ENCODE data around the gene FURIN. TPM values are rescaled to one million over a fixed set of nuclear protein-coding genes. Genes with fewer than 3 reads are reported as not detected.

Gene FURIN
- polyA plus RNA-seq, 2 donors = 21.0 to 22.3 TPM

DNA sequence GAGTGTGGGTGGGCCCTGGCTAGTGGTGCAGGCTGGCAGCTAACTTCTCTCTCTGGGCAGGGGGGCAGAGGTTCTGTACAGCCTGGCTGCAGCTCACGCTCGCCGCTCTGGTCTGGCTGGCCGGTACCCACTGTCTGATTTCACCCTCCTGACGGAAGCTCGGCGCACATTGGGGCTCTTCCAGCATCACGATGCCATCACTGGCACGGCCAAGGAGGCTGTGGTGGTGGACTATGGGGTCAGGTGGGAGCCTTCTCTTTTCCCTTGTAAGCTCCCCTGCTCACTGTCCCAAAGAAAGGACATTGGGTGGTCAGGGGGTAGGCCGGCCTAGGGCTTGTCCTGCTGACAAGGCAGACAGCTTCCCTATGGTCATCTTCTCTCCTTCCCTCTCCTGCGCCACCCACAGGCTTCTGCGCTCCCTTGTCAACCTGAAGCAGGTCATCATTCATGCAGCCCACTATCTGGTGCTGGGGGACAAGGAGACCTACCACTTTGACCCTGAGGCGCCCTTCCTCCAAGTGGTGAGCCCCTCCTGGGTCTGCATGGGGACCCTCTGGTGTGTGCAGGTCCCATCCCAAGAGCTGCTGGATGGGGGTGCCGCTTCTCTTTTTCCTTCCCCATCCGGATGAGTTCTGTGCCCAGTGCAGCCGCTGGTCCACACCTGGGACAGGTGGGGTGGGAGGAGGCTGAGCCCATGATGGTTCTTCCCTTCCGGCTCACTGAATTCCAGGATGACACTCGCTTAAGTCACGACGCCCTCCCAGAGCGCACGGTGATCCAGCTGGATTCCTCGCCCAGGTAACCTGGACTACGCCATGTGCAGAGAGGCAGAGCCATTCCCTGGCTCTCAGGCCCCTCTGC is 42.3 kb downstream of the FURIN start:
- H3K27ac ChIP-seq (ENCODE audit: low read depth in 2 of 2, low read length in 1 of 2) = no peak overlapping the region
- no peaks in the 10 kb centered on the region for H3K9me3 ChIP-seq (ENCODE audit: control insufficient read depth in 2 of 2, insufficient read depth in 1 of 2, low read depth in 1 of 2, low read length in 1 of 2)
- no peak overlapping the region for H3K4me3 ChIP-seq (ENCODE audit: low read depth in 1 of 2, low read length in 2 of 2)
- WGBS, 2 donors = 94 to 96% methylated on average over 22 to 24 of the region's 24 CpGs
- H3K27me3 ChIP-seq (ENCODE audit: control insufficient read depth in 1 of 2, insufficient read depth in 2 of 2, low read length in 2 of 2) = no peaks in the 10 kb centered on the region
- H3K36me3 ChIP-seq (ENCODE audit: control insufficient read depth in 2 of 2, insufficient read depth in 2 of 2, low read length in 1 of 2) = peaks cover 44 to 73% of the 10 kb centered on the region in 2 donors
- H3K4me1 ChIP-seq (ENCODE audit: control insufficient read depth in 2 of 2, insufficient read depth in 2 of 2, low read length in 1 of 2) = no peaks in the 10 kb centered on the region

DNA sequence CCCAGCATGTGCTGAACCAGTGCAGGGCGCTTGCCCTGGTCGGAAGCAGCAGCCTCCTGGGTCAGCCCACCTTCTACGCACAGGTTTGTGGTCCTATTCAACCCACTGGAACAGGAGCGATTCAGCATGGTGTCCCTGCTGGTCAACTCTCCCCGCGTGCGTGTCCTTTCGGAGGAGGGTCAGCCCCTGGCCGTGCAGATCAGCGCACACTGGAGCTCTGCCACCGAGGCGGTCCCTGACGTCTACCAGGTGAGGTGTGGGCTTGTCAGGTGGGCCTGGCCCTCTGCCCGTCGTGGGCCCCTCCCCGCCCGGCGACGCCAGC is 42.9 kb downstream of the FURIN start:
- WGBS, 2 donors = 89 to 91% methylated on average over 19 of the region's 19 CpGs
- H3K27me3 ChIP-seq (ENCODE audit: control insufficient read depth in 1 of 2, insufficient read depth in 2 of 2, low read length in 2 of 2) = no peaks in the 10 kb centered on the region
- no peak overlapping the region for H3K27ac ChIP-seq (ENCODE audit: low read depth in 2 of 2, low read length in 1 of 2)
- no peaks in the 10 kb centered on the region for H3K4me1 ChIP-seq (ENCODE audit: control insufficient read depth in 2 of 2, insufficient read depth in 2 of 2, low read length in 1 of 2)
- peaks cover 38 to 71% of the 10 kb centered on the region in 2 donors for H3K36me3 ChIP-seq (ENCODE audit: control insufficient read depth in 2 of 2, insufficient read depth in 2 of 2, low read length in 1 of 2)
- no peaks in the 10 kb centered on the region for H3K9me3 ChIP-seq (ENCODE audit: control insufficient read depth in 2 of 2, insufficient read depth in 1 of 2, low read depth in 1 of 2, low read length in 1 of 2)
- H3K4me3 ChIP-seq (ENCODE audit: low read depth in 1 of 2, low read length in 2 of 2) = no peak overlapping the region

DNA sequence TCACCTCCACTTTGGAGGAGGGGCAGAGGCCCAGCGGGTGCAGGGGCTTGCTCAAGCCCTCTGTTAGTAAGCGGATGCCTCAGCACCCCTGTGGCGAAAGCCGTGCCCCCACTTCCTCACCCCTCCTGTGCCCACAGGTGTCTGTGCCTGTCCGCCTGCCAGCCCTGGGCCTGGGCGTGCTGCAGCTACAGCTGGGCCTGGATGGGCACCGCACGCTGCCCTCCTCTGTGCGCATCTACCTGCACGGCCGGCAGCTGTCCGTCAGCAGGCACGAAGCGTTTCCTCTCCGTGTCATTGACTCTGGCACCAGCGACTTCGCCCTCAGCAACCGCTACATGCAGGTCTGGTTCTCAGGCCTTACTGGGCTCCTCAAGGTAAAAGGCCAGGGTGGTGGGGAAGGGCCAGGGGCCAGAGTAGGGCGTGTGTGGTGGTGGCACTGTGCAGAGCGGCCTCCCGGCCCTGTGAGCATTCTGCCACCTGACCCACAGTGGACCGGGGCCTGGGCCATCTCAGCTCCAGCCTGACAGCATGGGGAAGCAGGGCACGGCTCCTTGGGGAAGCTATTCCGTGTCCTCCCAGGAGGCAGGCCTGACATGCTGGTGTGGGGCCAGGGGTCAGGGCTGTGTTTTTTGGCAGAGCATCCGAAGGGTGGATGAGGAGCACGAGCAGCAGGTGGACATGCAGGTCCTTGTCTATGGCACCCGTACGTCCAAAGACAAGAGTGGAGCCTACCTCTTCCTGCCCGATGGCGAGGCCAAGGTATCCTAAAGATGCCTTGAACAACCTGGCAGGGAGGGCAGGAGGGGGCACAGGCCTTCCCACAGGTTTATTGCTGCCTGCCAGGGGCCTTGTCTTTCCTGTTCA is 43.8 kb downstream of the FURIN start:
- H3K27ac ChIP-seq (ENCODE audit: low read depth in 2 of 2, low read length in 1 of 2) = no peak overlapping the region
- WGBS, 2 donors = 94 to 95% methylated on average over 30 of the region's 30 CpGs
- no peaks in the 10 kb centered on the region for H3K9me3 ChIP-seq (ENCODE audit: control insufficient read depth in 2 of 2, insufficient read depth in 1 of 2, low read depth in 1 of 2, low read length in 1 of 2)
- H3K4me1 ChIP-seq (ENCODE audit: control insufficient read depth in 2 of 2, insufficient read depth in 2 of 2, low read length in 1 of 2) = no peaks in the 10 kb centered on the region
- no peak overlapping the region for H3K4me3 ChIP-seq (ENCODE audit: low read depth in 1 of 2, low read length in 2 of 2)
- H3K27me3 ChIP-seq (ENCODE audit: control insufficient read depth in 1 of 2, insufficient read depth in 2 of 2, low read length in 2 of 2) = no peaks in the 10 kb centered on the region
- peaks cover 33 to 68% of the 10 kb centered on the region in 2 donors for H3K36me3 ChIP-seq (ENCODE audit: control insufficient read depth in 2 of 2, insufficient read depth in 2 of 2, low read length in 1 of 2)

DNA sequence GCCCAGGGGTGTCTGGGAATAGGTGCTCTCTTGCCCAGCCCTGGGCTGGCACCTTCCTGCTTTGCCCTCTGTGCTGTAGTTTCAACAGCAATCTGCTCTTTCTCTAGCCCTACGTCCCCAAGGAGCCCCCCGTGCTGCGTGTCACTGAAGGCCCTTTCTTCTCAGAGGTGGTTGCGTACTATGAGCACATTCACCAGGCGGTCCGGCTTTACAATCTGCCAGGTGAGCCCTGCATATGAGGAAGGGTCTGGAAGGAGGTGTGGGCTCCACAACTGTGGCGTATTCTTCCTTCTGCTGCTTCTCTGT is 44.3 kb downstream of the FURIN start:
- Histone ChIP-seq H3K27me3 (ENCODE audit: control insufficient read depth in 1 of 2, insufficient read depth in 2 of 2, low read length in 2 of 2) (no peaks in the 10 kb centered on the region), H3K9me3 (ENCODE audit: control insufficient read depth in 2 of 2, insufficient read depth in 1 of 2, low read depth in 1 of 2, low read length in 1 of 2) (no peaks in the 10 kb centered on the region), H3K4me3 (ENCODE audit: low read depth in 1 of 2, low read length in 2 of 2) (no peak overlapping the region), H3K4me1 (ENCODE audit: control insufficient read depth in 2 of 2, insufficient read depth in 2 of 2, low read length in 1 of 2) (peaks cover 0 to 3% of the 10 kb centered on the region in 2 donors), H3K36me3 (ENCODE audit: control insufficient read depth in 2 of 2, insufficient read depth in 2 of 2, low read length in 1 of 2) (peaks cover 33 to 70% of the 10 kb centered on the region in 2 donors), H3K27ac (ENCODE audit: low read depth in 2 of 2, low read length in 1 of 2) (no peak overlapping the region)
- WGBS, 2 donors = 97% methylated on average over 7 of the region's 7 CpGs

DNA sequence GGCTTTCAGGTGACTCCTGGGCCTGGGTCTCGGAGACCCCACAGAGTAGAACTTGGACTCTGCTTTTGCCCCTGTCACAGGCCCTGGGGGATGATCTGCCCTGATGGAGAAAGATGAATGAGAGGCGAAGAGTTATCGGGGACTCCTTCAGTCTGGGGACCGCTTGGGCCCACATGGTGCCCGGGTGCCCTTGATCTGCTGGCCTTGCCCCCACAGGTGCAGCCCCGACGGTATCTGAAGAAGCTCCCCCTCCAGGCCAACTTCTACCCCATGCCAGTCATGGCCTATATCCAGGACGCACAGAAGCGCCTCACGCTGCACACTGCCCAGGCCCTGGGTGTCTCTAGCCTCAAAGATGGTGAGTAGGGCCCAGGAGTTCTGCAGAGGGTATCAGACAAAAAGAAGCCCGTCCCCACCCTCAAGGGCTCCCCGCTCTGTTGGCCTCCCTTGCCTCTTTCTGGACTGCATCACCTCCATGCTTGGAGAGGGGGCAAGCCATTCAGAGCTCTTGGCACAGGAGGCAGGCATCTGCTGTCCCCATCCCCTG is 45.1 kb downstream of the FURIN start:
- Histone ChIP-seq H3K27me3 (ENCODE audit: control insufficient read depth in 1 of 2, insufficient read depth in 2 of 2, low read length in 2 of 2) (no peaks in the 10 kb centered on the region), H3K27ac (ENCODE audit: low read depth in 2 of 2, low read length in 1 of 2) (no peak overlapping the region), H3K36me3 (ENCODE audit: control insufficient read depth in 2 of 2, insufficient read depth in 2 of 2, low read length in 1 of 2) (peaks cover 36 to 77% of the 10 kb centered on the region in 2 donors), H3K4me3 (ENCODE audit: low read depth in 1 of 2, low read length in 2 of 2) (no peak overlapping the region), H3K9me3 (ENCODE audit: control insufficient read depth in 2 of 2, insufficient read depth in 1 of 2, low read depth in 1 of 2, low read length in 1 of 2) (no peaks in the 10 kb centered on the region), H3K4me1 (ENCODE audit: control insufficient read depth in 2 of 2, insufficient read depth in 2 of 2, low read length in 1 of 2) (peaks cover 0 to 3% of the 10 kb centered on the region in 2 donors)
- WGBS, 2 donors = 93 to 94% methylated on average over 12 of the region's 12 CpGs

DNA sequence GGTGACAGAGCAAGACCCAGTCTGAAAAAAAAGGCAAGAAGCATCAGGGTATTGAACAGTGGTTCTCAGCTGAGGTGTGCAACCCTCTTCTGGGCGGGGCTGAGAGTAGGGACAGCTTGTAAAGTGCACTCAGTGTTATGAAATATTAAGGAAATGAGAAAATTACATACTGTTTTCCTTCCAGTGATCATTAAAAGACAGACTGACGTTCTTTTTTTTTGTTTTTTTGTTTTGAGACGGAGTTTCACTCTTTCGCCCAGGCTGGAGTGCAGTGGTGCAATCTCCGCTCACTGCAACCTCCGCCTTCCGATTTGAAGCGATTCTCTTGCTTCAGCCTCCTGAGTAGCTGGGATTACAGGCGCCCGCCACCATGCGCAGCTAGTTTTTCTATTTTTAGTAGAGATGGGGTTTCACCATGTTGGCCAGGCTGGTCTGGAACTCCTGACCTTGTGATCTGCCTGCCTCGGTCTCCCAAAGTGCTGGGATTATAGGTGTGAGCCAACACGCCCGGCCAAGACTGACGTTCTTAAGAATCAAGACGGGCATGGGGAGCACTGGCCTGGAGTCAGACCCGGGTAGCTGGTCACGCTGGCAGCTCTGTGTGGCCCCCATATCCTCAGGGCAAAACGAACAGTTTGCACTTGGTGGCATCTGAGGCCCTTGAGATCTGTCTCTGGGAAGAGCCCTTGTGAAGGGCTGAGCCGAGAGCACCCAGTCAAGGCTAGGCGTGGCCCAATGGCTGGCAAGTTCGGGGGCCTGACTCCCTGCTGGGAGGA is 46.1 kb downstream of the FURIN start:
- Histone ChIP-seq H3K27ac (ENCODE audit: low read depth in 2 of 2, low read length in 1 of 2) (no peak overlapping the region), H3K4me3 (ENCODE audit: low read depth in 1 of 2, low read length in 2 of 2) (no peak overlapping the region), H3K36me3 (ENCODE audit: control insufficient read depth in 2 of 2, insufficient read depth in 2 of 2, low read length in 1 of 2) (peaks cover 36 to 78% of the 10 kb centered on the region in 2 donors), H3K27me3 (ENCODE audit: control insufficient read depth in 1 of 2, insufficient read depth in 2 of 2, low read length in 2 of 2) (no peaks in the 10 kb centered on the region), H3K4me1 (ENCODE audit: control insufficient read depth in 2 of 2, insufficient read depth in 2 of 2, low read length in 1 of 2) (peaks cover 0 to 3% of the 10 kb centered on the region in 2 donors), H3K9me3 (ENCODE audit: control insufficient read depth in 2 of 2, insufficient read depth in 1 of 2, low read depth in 1 of 2, low read length in 1 of 2) (no peaks in the 10 kb centered on the region)
- whole genome bisulfite sequencing, 2 donors = 90 to 91% methylated on average over 22 of the region's 22 CpGs

DNA sequence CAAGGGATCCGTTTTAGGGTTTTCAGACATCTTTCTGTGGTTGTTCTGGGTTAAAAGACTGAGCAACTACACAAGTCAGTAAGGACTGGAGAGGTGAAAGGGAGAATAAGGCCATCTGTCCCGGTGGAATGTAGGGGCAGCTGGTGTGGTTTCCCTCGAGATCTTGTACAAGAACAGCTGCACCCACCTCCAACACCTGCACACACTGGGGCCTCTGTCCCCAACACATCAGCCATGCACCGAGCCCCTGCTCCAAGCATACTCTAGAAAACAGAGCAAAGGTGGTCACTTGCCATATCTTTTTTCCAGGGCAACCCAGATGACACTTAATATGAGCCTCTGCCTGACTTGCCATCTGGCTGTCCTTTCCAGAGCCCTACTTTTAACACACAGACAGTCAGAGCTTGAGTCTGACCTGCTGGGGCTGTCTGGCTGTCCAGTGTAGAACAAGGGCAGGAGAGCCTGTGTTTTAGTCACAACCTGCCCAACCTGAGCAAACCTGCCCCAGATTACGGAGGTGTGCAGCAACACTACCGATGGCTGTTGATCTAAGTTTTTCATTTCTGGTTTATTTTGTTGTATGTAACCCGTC is 46.9 kb downstream of the FURIN start:
- 71 to 82% methylated on average over 7 of the region's 7 CpGs for WGBS, 2 donors
- Histone ChIP-seq H3K36me3 (ENCODE audit: control insufficient read depth in 2 of 2, insufficient read depth in 2 of 2, low read length in 1 of 2) (peaks cover 38 to 82% of the 10 kb centered on the region in 2 donors), H3K4me3 (ENCODE audit: low read depth in 1 of 2, low read length in 2 of 2) (no peak overlapping the region), H3K27ac (ENCODE audit: low read depth in 2 of 2, low read length in 1 of 2) (no peak overlapping the region), H3K4me1 (ENCODE audit: control insufficient read depth in 2 of 2, insufficient read depth in 2 of 2, low read length in 1 of 2) (peaks cover 0 to 3% of the 10 kb centered on the region in 2 donors), H3K9me3 (ENCODE audit: control insufficient read depth in 2 of 2, insufficient read depth in 1 of 2, low read depth in 1 of 2, low read length in 1 of 2) (no peaks in the 10 kb centered on the region), H3K27me3 (ENCODE audit: control insufficient read depth in 1 of 2, insufficient read depth in 2 of 2, low read length in 2 of 2) (no peaks in the 10 kb centered on the region)

DNA sequence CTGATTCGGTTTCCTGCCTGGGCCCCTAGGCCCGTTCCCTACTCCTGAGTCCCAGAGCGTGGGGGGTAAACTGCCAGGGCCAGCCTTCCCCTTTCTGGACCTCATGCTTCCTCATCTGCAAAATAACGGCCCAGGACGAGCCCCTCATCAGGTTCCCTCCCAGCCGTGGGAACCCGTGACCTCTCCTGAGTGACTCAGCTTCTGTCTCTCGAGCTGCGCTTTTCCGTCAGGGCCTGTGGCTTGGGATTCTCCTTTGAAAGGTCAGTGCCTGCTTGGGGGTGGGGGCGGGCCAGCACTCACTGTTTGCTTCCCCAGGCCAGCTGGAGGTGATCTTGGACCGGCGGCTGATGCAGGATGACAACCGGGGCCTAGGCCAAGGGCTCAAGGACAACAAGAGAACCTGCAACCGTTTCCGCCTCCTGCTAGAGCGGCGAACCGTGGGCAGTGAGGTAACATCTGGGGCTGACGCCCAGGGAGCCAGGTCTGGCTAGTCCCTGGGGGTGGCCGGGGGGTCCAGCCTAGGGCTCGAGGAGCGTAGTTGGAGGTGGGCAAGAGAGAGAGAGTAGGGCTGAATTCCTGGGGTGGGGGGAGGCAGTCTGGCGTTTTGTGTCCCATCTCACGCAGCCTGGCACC is 47.5 kb downstream of the FURIN start:
- Histone ChIP-seq H3K4me3 (ENCODE audit: low read depth in 1 of 2, low read length in 2 of 2) (no peak overlapping the region), H3K27ac (ENCODE audit: low read depth in 2 of 2, low read length in 1 of 2) (no peak overlapping the region), H3K36me3 (ENCODE audit: control insufficient read depth in 2 of 2, insufficient read depth in 2 of 2, low read length in 1 of 2) (peaks cover 36 to 77% of the 10 kb centered on the region in 2 donors), H3K4me1 (ENCODE audit: control insufficient read depth in 2 of 2, insufficient read depth in 2 of 2, low read length in 1 of 2) (peaks cover 0 to 3% of the 10 kb centered on the region in 2 donors), H3K9me3 (ENCODE audit: control insufficient read depth in 2 of 2, insufficient read depth in 1 of 2, low read depth in 1 of 2, low read length in 1 of 2) (no peaks in the 10 kb centered on the region), H3K27me3 (ENCODE audit: control insufficient read depth in 1 of 2, insufficient read depth in 2 of 2, low read length in 2 of 2) (no peaks in the 10 kb centered on the region)
- 72 to 81% methylated on average over 24 to 25 of the region's 25 CpGs for WGBS, 2 donors
